PC-3 (cell line): ENCODE results near the gene TAGLN3.

Source experiments
- EZH2 ChIP-seq: fragments of 300-600 bp; sonication (generic); IDR thresholded peaks from one replicate; pipeline ENCODE4 v1.6.1; 2017; ENCODE audit warnings: antibody characterized with exemption, mild to moderate bottlenecking, low read length; ENCODE audit not compliant: unreplicated experiment
- EZH2phosphoT487 ChIP-seq: fragments of 300-600 bp; sonication (generic); IDR thresholded peaks from 2 replicates; pipeline ENCODE4 v1.6.1; 2018; ENCODE audit warnings: mild to moderate bottlenecking, antibody characterized with exemption, low read length, borderline replicate concordance
- TF ChIP-seq, protein P1 (sequence below): fragments of 300-600 bp; sonication (generic); conservative IDR thresholded peaks from 2 replicates; pipeline ENCODE4 v1.5.1; 2017; ENCODE audit warnings: antibody characterized with exemption, low read depth, mild to moderate bottlenecking, low read length

DNA sequence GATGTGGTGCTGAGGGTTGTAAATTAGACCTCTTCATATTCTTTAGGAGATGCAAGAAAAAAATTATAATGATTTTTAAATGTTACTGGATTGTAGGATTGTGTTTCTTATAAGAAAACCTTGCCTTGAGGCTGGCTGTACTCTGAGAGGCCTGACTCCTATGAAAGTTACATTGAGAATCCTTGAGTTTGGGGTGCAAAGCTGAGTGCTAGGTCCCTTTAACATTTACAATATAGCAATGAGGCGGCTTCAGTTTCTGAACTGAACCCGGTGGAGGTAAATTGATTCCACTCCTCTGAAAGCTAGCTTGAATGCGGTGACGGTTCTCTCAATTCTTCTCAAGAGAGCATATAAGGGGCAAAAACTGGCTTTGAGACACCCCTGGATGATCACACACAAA is 35.7 kb downstream of the TAGLN3 start, which contains the start of gene TMPRSS7:
- TF ChIP-seq, protein P1, sequence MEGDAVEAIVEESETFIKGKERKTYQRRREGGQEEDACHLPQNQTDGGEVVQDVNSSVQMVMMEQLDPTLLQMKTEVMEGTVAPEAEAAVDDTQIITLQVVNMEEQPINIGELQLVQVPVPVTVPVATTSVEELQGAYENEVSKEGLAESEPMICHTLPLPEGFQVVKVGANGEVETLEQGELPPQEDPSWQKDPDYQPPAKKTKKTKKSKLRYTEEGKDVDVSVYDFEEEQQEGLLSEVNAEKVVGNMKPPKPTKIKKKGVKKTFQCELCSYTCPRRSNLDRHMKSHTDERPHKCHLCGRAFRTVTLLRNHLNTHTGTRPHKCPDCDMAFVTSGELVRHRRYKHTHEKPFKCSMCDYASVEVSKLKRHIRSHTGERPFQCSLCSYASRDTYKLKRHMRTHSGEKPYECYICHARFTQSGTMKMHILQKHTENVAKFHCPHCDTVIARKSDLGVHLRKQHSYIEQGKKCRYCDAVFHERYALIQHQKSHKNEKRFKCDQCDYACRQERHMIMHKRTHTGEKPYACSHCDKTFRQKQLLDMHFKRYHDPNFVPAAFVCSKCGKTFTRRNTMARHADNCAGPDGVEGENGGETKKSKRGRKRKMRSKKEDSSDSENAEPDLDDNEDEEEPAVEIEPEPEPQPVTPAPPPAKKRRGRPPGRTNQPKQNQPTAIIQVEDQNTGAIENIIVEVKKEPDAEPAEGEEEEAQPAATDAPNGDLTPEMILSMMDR: no peak
- TF ChIP-seq EZH2 (no peak), EZH2phosphoT487 (no peak)
